Smooth muscle cell (in vitro differentiated cells): Measurements from ENCODE around the gene DRC7. TPM values are rescaled to one million over a fixed set of nuclear protein-coding genes. Genes with fewer than 3 reads are reported as not detected.

Experiments used
- DNase-seq: peaks from one replicate; lab custom pipeline; 2025; ENCODE audit not compliant: unreplicated experiment; lab: John Stamatoyannopoulos, UW
- H2AFZ ChIP-seq: fragments of 200-600 bp; sonication (generic); 2 replicates; pipeline ENCODE4 v1.6.0; 2016; ENCODE audit warnings: antibody characterized with exemption, low read depth, mild to moderate bottlenecking
- H3F3A ChIP-seq: fragments of 200-600 bp; sonication (generic); 2 replicates; pipeline ENCODE4 v1.6.0; 2017; ENCODE audit warnings: antibody characterized with exemption, low read depth
- H3K27ac ChIP-seq: fragments of 200-600 bp; sonication (generic); 2 replicates; pipeline ENCODE4 v1.5.1; 2016; ENCODE audit warnings: low read depth, mild to moderate bottlenecking
- H3K27me3 ChIP-seq: fragments of 200-600 bp; sonication (generic); 2 replicates; pipeline ENCODE4 v1.6.1; 2016; ENCODE audit warnings: low read depth, mild to moderate bottlenecking
- H3K36me3 ChIP-seq: fragments of 200-600 bp; sonication (generic); 2 replicates; pipeline ENCODE4 v1.5.1; 2016; ENCODE audit warnings: low read depth
- H3K4me1 ChIP-seq: fragments of 200-600 bp; sonication (generic); 2 replicates; pipeline ENCODE4 v1.5.1; 2016; ENCODE audit warnings: low read depth
- H3K4me2 ChIP-seq: fragments of 200-600 bp; sonication (generic); 2 replicates; pipeline ENCODE4 v1.6.0; 2016; ENCODE audit warnings: mild to moderate bottlenecking
- H3K4me3 ChIP-seq: fragments of 200-600 bp; sonication (generic); 2 replicates; pipeline ENCODE4 v1.5.1; 2016; ENCODE audit warnings: mild to moderate bottlenecking
- H3K79me2 ChIP-seq: fragments of 200-600 bp; sonication (generic); 2 replicates; pipeline ENCODE4 v1.6.0; 2016; ENCODE audit warnings: low read depth, mild to moderate bottlenecking
- H3K9ac ChIP-seq: fragments of 200-600 bp; sonication (generic); 2 replicates; pipeline ENCODE4 v1.6.0; 2016; ENCODE audit warnings: low read depth
- H3K9me3 ChIP-seq: fragments of 200-600 bp; sonication (generic); replicated peaks from 2 replicates; pipeline ENCODE4 v1.5.1; 2016; ENCODE audit warnings: low read depth
- H4K20me1 ChIP-seq: fragments of 200-600 bp; sonication (generic); 2 replicates; pipeline ENCODE4 v1.6.0; 2016; ENCODE audit warnings: low read depth
- CTCF ChIP-seq: fragments of 200-600 bp; sonication (generic); IDR thresholded peaks from 2 replicates; pipeline ENCODE4 v1.5.1; 2017; ENCODE audit warnings: borderline replicate concordance, mild to moderate bottlenecking, antibody characterized with exemption; ENCODE audit not compliant: insufficient read depth, poor library complexity, severe bottlenecking
- WGBS: methylation state at CpG from one replicate; pipeline ENCODE4 v1.1.7; 2016; ENCODE audit warnings: low lambda C conversion rate; 5-methylcytosine and 5-hydroxymethylcytosine counted together
- polyA plus RNA-seq: library from polyadenylated mRNA; unstranded; fragments of >200 nt; fragmentation: Nextera tagmentation; extraction: Ambion mirVana; gene quantifications from 2 replicates; pipeline ENCODE4 v1.2.1, GENCODE V29; 2016
- total RNA-seq: library from RNA; depleted of rRNA; stranded (reverse); fragments of >200 nt; gene quantifications from 2 replicates; pipeline ENCODE4 v1.2.3, GENCODE V29; 2014

DRC7 gene
- total and polyA plus RNA-seq, 2 experiments from 2014 or later, result 0.94 TPM; not detected in 1

GRCh38 chr16:57760357-57761160 lies 66.0 kb downstream of the DRC7 start:
- no peak overlapping the region for H3K4me2 ChIP-seq
- no peaks in the 10 kb centered on the region for H3F3A ChIP-seq
- no peak overlapping the region for H3K9ac ChIP-seq
- H3K79me2 ChIP-seq, result no peaks in the 10 kb centered on the region
- H3K36me3 ChIP-seq, result no peaks in the 10 kb centered on the region
- DNase-seq, result no peak
- H3K27me3 ChIP-seq, result no peaks in the 10 kb centered on the region
- no peak overlapping the region for H3K4me3 ChIP-seq
- H3K9me3 ChIP-seq, result no peaks in the 10 kb centered on the region
- H4K20me1 ChIP-seq, result peaks cover 14% of the 10 kb centered on the region
- TF ChIP-seq CTCF, result no peak
- peak overlapping the region; percentile 15 for H3K27ac ChIP-seq
- WGBS, result 95% methylated on average over 40 of the region's 40 CpGs
- no peaks in the 10 kb centered on the region for H3K4me1 ChIP-seq
- H2AFZ ChIP-seq, result no peak overlapping the region

GRCh38 chr16:57761301-57761700 lies 66.7 kb downstream of the DRC7 start:
- H2AFZ ChIP-seq, result no peak overlapping the region
- no peaks in the 10 kb centered on the region for H3F3A ChIP-seq
- H3K36me3 ChIP-seq, result no peaks in the 10 kb centered on the region
- no peak overlapping the region for H3K9ac ChIP-seq
- H4K20me1 ChIP-seq, result peaks cover 14% of the 10 kb centered on the region
- H3K27ac ChIP-seq, result no peak overlapping the region
- no peaks in the 10 kb centered on the region for H3K27me3 ChIP-seq
- H3K79me2 ChIP-seq, result no peaks in the 10 kb centered on the region
- no peak overlapping the region for H3K4me3 ChIP-seq
- WGBS, result 85% methylated on average over 9 of the region's 9 CpGs
- TF ChIP-seq CTCF, result no peak
- no peaks in the 10 kb centered on the region for H3K4me1 ChIP-seq
- DNase-seq, result no peak
- no peaks in the 10 kb centered on the region for H3K9me3 ChIP-seq
- H3K4me2 ChIP-seq, result no peak overlapping the region

GRCh38 chr16:57761957-57762356 lies 67.4 kb downstream of the DRC7 start:
- no peaks in the 10 kb centered on the region for H3K9me3 ChIP-seq
- peaks cover 12% of the 10 kb centered on the region for H4K20me1 ChIP-seq
- H3F3A ChIP-seq, result no peaks in the 10 kb centered on the region
- H3K79me2 ChIP-seq, result no peaks in the 10 kb centered on the region
- H3K27ac ChIP-seq, result no peak overlapping the region
- H2AFZ ChIP-seq, result no peak overlapping the region
- no peaks in the 10 kb centered on the region for H3K27me3 ChIP-seq
- no peak for DNase-seq
- WGBS, result 96% methylated on average over 12 of the region's 12 CpGs
- TF ChIP-seq CTCF, result no peak
- H3K4me1 ChIP-seq, result no peaks in the 10 kb centered on the region
- no peak overlapping the region for H3K4me2 ChIP-seq
- H3K36me3 ChIP-seq, result no peaks in the 10 kb centered on the region
- no peak overlapping the region for H3K4me3 ChIP-seq
- H3K9ac ChIP-seq, result no peak overlapping the region
